NCI-H1436 treated with DMSO at 0.1 percent for 48 hours (cell line): ENCODE measurements around the gene TUBA1B.

ENCODE experiments used
- DNase-seq: peaks from one replicate; lab custom pipeline; 2025; lab: John Stamatoyannopoulos, UW

The TUBA1B gene

DNA sequence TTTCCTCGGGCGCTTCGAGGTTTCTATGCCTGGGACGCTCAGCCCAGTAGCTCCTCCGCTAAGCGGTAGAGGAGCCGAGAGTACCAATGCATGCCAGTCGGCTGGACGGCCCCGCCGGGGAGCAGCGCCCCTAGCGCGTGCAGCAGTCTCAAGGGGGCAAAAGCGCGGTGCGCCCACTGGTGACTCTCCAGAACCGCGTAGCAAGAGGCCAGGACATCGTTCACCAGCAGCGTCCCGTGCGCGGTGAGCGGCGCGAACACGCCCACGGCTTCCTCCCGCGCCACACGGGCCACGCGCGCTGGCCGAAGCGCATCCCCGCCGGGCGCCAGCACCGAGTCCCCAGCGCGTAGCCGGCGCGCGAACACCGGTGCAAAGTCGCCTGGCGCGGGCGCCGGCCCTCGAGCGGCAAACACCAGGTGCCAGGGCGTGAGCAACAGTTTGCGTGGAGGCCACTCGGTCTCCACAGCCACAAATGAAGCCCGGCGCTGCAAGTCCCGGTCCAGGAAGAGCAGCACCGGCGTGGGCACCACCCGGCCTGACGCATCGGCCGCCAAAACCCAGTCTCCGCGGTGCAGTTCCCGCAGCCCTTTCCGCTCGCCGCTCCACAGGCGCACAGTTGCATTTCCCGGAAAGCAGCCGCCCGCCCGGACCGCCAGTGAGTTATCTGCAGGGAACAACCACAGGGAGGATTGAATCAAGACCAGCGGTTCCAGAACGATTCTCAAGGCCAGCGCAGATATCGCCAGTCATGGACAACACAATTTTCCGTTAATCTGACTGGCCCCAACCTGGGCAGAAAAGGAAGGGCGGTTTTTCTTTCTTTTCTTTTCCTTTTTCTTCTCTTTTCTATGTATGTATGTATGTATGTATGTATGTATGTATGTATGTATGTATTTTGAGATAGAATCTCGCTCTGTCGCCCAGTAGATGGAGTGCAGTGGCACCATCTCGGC lies 41.1 kb downstream of the TUBA1B start:
- no peak for DNase-seq

- no peak for DNase-seq
These were observed 42.3 kb downstream of the TUBA1B start for GRCh38 chr12:49088932-49089330.

DNA sequence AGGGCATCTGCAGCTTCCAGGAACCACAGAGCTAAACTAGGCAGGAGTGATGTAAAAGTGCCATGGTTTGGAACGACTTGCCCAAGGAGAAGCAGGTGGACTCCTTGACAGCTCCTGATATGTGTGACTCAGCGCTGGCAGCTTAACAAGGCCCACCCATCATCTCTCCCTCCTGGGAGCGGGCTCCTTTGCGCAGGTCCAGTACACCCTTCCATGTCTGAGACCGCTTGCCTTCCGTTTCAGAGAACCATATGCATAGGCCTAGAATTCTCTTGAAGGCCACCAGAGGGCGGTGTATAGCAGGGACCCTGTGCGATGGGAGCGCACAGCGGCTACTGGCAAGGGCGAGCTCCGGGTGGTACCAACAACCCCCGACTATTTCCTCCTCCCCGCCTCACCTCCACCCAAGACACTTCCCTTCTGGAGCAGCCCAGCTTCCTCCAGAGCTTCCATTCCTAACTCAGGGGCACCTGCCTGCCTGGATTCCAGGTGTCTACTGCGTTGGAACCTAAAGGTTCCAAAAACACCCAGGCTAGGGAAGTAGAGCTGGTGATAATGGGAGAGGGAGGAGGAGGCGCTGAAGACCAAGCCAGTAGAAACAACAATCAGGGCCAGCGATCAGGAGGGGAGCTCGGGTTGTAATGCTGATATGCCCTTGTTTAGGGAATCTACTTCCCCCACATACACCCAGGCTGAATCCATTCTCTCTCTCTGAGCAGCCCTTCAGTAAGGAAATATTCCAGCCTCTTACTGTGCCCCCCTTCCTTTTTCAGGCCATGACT lies 42.9 kb downstream of the TUBA1B start:
- peak; percentile 94 for DNase-seq

GRCh38 chr12:49086116-49086515 lies 45.1 kb downstream of the TUBA1B start:
- DNase-seq, result no peak

GRCh38 chr12:49084438-49084837 lies 46.8 kb downstream of the TUBA1B start:
- no peak for DNase-seq

DNA sequence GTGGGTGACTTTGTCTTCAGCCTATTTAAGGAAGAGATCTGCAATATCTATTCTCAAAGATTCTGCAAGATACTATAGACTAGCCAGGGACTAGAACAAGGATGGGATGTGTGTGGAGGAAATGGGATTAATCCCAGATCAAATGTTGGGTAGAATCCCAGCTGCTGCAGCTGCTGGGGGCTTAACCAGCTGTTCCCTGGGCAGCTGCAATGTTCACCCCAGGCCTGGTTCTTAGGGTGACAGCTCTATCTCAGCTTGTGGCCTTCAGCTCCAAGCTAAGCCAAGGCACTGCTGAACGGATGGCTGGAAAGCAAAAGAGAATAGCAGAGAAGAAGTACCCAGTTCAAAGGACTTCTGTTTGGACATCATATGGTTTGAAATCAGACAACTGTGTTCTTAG lies 51.4 kb downstream of the TUBA1B start:
- DNase-seq, result no peak
